ENCODE data around the gene LINGO1. TPM values are rescaled to one million over a fixed set of nuclear protein-coding genes. Genes with fewer than 3 reads are reported as not detected.

The LINGO1 gene
- total and polyA plus RNA-seq, 2 of the 8 experiments (the other 6 are each of a cell fraction or from before 2014, with no cell fraction given) = 57.1 to 114 TPM

DNA sequence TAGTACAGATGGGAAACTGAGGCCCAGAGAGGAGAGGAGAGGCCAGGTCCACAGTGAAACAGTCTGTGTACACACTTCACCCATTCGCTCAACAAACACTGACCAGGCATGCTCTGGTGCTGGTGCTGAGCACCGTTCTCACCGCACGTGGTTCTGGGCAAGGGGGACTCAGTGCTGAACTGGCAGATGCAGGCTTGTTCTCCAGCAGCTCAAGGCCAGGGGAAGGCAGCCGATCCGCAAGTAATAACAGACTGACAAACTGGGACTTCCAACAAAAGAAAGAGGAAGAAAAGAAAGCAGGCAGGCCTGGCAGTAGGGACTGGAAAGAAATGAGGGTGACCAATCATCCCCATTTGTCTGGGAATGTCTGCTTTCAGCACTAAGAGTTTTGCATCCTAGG is 25.6 kb upstream of the LINGO1 start (continued):
- TF ChIP-seq, protein P1, sequence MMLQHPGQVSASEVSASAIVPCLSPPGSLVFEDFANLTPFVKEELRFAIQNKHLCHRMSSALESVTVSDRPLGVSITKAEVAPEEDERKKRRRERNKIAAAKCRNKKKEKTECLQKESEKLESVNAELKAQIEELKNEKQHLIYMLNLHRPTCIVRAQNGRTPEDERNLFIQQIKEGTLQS (IDR thresholded peaks at IDR 0.05; ENCODE audit: insufficient read depth, low read depth, low read length) = no peak
- TF ChIP-seq BRCA1 (IDR thresholded peaks at IDR 0.05; ENCODE audit: low read depth, low read length) = no peak

Measured in H1 (cell line).